IMR-90 (cell line): ENCODE measurements around the gene SLC2A8. TPM values are rescaled to one million over a fixed set of nuclear protein-coding genes. Genes with fewer than 3 reads are reported as not detected.

Source experiments
- ATAC-seq: fragments of 200-7000 bp; cut with Tn5 transposase; 2 replicates; pipeline ENCODE4 v1.9.1; 2020; ENCODE audit warnings: low read depth, mild to moderate bottlenecking, moderate library complexity
- BruUV-seq: library from RNA; stranded (reverse); fragments of 400-500 nt; replicated peaks from 2 replicates; lab custom pipeline; 2021; lab: Mats Ljungman, UMichigan
- CTCF ChIA-PET: fragments of 300-600 bp; formaldehyde crosslinking; extraction: SDS; loops from one replicate; lab custom pipeline; 2021; ENCODE audit warnings: antibody characterized with exemption; lab: Yijun Ruan, JAX
- POLR2A ChIA-PET: fragments of 300-600 bp; sonication (Branson Sonifier 250); formaldehyde crosslinking; loops from one replicate; lab custom pipeline; 2022; ENCODE audit warnings: antibody characterized with exemption; ENCODE audit not compliant: unreplicated experiment; lab: Charles Lee
- DNase-seq: peaks from one replicate; pipeline ENCODE4 v3.0.0; 2013
- H2AFZ ChIP-seq: replicated peaks from 2 replicates; pipeline ENCODE3; 2013; ENCODE audit warnings: low read length, mild to moderate bottlenecking; ENCODE audit not compliant: poor library complexity
- H2AK5ac ChIP-seq: 2 replicates; pipeline ENCODE4 v1.6.1; 2013; ENCODE audit warnings: low read depth, low read length, inconsistent platforms
- H2AK9ac ChIP-seq: replicated peaks from 2 replicates; pipeline ENCODE3; 2013; ENCODE audit warnings: mild to moderate bottlenecking, low read depth, low read length, moderate library complexity; ENCODE audit not compliant: poor library complexity
- H2BK120ac ChIP-seq: 2 replicates; pipeline ENCODE4 v1.6.1; 2013; ENCODE audit warnings: low read depth, low read length, inconsistent platforms
- H2BK15ac ChIP-seq: 3 replicates; pipeline ENCODE4 v1.6.1; 2013; ENCODE audit warnings: low read depth, low read length, inconsistent platforms
- H2BK20ac ChIP-seq: 2 replicates; pipeline ENCODE4 v1.6.1; 2013; ENCODE audit warnings: low read depth, mild to moderate bottlenecking, inconsistent platforms, low read length, moderate library complexity
- H2BK5ac ChIP-seq: 2 replicates; pipeline ENCODE4 v1.6.1; 2013; ENCODE audit warnings: mild to moderate bottlenecking, low read depth, low read length, inconsistent platforms; ENCODE audit not compliant: poor library complexity, severe bottlenecking
- H3K14ac ChIP-seq: replicated peaks from 2 replicates; pipeline ENCODE4 v1.6.1; 2013; ENCODE audit warnings: low read depth, low read length, inconsistent platforms
- H3K18ac ChIP-seq: 2 replicates; pipeline ENCODE4 v1.6.1; 2013; ENCODE audit warnings: low read depth, low read length, control low read depth
- H3K23ac ChIP-seq: 2 replicates; pipeline ENCODE4 v1.6.1; 2013; ENCODE audit warnings: low read depth, low read length, inconsistent platforms
- H3K27ac ChIP-seq: 2 replicates; pipeline ENCODE4 v1.5.1; 2013; ENCODE audit warnings: mild to moderate bottlenecking, control low read depth, low read length; ENCODE audit not compliant: insufficient read depth
- H3K27me3 ChIP-seq: 2 replicates; pipeline ENCODE4 v1.6.1; 2013; ENCODE audit warnings: low read length; ENCODE audit not compliant: control insufficient read depth, insufficient read depth
- H3K36me3 ChIP-seq: 2 replicates; pipeline ENCODE4 v1.6.1; 2013; ENCODE audit warnings: low read length, mixed read lengths; ENCODE audit not compliant: control insufficient read depth, insufficient read depth
- H3K4ac ChIP-seq: 2 replicates; pipeline ENCODE4 v1.6.1; 2013; ENCODE audit warnings: low read depth, low read length, inconsistent platforms
- H3K4me1 ChIP-seq: 2 replicates; pipeline ENCODE4 v1.6.1; 2013; ENCODE audit warnings: low read length, mixed read lengths; ENCODE audit not compliant: control insufficient read depth, insufficient read depth
- H3K4me2 ChIP-seq: 2 replicates; pipeline ENCODE4 v1.6.1; 2013; ENCODE audit warnings: low read depth, mild to moderate bottlenecking, control low read depth, low read length, moderate library complexity
- H3K4me3 ChIP-seq: 2 replicates; pipeline ENCODE4 v1.5.1; 2013; ENCODE audit warnings: low read depth, mild to moderate bottlenecking, control low read depth, low read length, moderate library complexity; ENCODE audit not compliant: insufficient read depth
- H3K56ac ChIP-seq: 2 replicates; pipeline ENCODE4 v1.6.1; 2013; ENCODE audit warnings: low read length, inconsistent platforms; ENCODE audit not compliant: insufficient read depth; ENCODE audit errors: extremely low read depth
- H3K79me1 ChIP-seq, 2 experiments: 2 replicates each; pipeline ENCODE4 v1.6.1; 2013; ENCODE audit warnings: low read length in 2 of 2, inconsistent platforms in 1 of 2, low read depth in 1 of 2
- H3K9ac ChIP-seq: 2 replicates; pipeline ENCODE4 v1.6.1; 2013; ENCODE audit warnings: low read depth, low read length, control low read depth
- H3K9me1 ChIP-seq: 2 replicates; pipeline ENCODE4 v1.6.1; 2013; ENCODE audit warnings: low read length, inconsistent platforms; ENCODE audit not compliant: insufficient read depth
- H3K9me3 ChIP-seq: 2 replicates; pipeline ENCODE4 v1.6.1; 2013; ENCODE audit warnings: low read length; ENCODE audit not compliant: control insufficient read depth, insufficient read depth
- H4K20me1 ChIP-seq: 2 replicates; pipeline ENCODE4 v1.6.1; 2013; ENCODE audit warnings: low read length, inconsistent platforms; ENCODE audit not compliant: insufficient read depth
- H4K5ac ChIP-seq: 2 replicates; pipeline ENCODE4 v1.6.1; 2013; ENCODE audit warnings: mild to moderate bottlenecking, low read depth, low read length, control low read depth
- H4K8ac ChIP-seq, 2 experiments: 2 replicates each; pipeline ENCODE4 v1.6.1; 2013; ENCODE audit warnings: low read depth in 2 of 2, low read length in 2 of 2, control low read depth in 1 of 2, inconsistent platforms in 1 of 2
- H4K91ac ChIP-seq: 2 replicates; pipeline ENCODE4 v1.6.1; 2013; ENCODE audit warnings: low read depth, low read length, inconsistent platforms; ENCODE audit not compliant: insufficient read depth
- BHLHE40 ChIP-seq: fragments of 150-350 bp; IDR thresholded peaks from 2 replicates; pipeline ENCODE4 v1.6.1; 2016; ENCODE audit warnings: mild to moderate bottlenecking, low read depth, low read length
- CTCF ChIP-seq: conservative IDR thresholded peaks from 2 replicates; pipeline ENCODE4 v1.5.1; 2012; ENCODE audit warnings: mild to moderate bottlenecking, low read depth, low read length, improper control_type of control experiment
- FOS ChIP-seq: fragments of 150-350 bp; IDR thresholded peaks from 2 replicates; pipeline ENCODE4 v1.6.1; 2016; ENCODE audit warnings: low read depth, low read length
- MAFK ChIP-seq: IDR thresholded peaks from 2 replicates; pipeline ENCODE4 v1.6.1; 2012; ENCODE audit warnings: low read depth, low read length, improper control_type of control experiment
- SMC3 ChIP-seq: fragments of 150-350 bp; IDR thresholded peaks from 2 replicates; pipeline ENCODE4 v1.6.1; 2016; ENCODE audit warnings: low read depth, mild to moderate bottlenecking, antibody characterized with exemption, low read length, moderate library complexity
- USF2 ChIP-seq: fragments of 150-350 bp; IDR thresholded peaks from 2 replicates; pipeline ENCODE4 v1.6.1; 2017; ENCODE audit warnings: mild to moderate bottlenecking, antibody characterized with exemption, low read length, low read depth
- WGBS, 2 experiments: methylation state at CpG; one replicate each; pipeline versions ENCODE4 v1.1.5 to v1.1.7; 2013; ENCODE audit warnings: missing lambda C conversion rate in 2 of 2; ENCODE audit not compliant: insufficient read length in 1 of 2; ENCODE audit errors: extremely low coverage in 2 of 2; 5-methylcytosine and 5-hydroxymethylcytosine counted together
- dilution Hi-C: fragments of 300-500 bp; cut with HindIII; formaldehyde crosslinking; loops from one replicate; pipeline ENCODE4 v1.14.3; 2018; ENCODE audit warnings: low sequenced_read_pairs; ENCODE audit not compliant: unreplicated experiment
- in situ Hi-C: fragments of 300-500 bp; cut with MboI; formaldehyde crosslinking; loops from 3 replicates; pipeline ENCODE4 v1.14.3; 2019; ENCODE audit warnings: low sequenced_read_pairs, inconsistent platforms, mixed read lengths
- intact Hi-C: fragments of 100-400 bp; cut with micrococcal nuclease; formaldehyde crosslinking; loops from 2 replicates; pipeline ENCODE4 v1.10.0; 2022
- polyA plus RNA-seq, 3 experiments: library from polyadenylated mRNA; depleted of rRNA; stranded (reverse); fragments of >200 nt; gene quantifications; 2 replicates each; pipeline ENCODE4 v1.2.3, GENCODE V29; 2012; ENCODE audit warnings: low replicate concordance in 1 of 3
- total RNA-seq: library from RNA; depleted of rRNA; stranded (reverse); fragments of >200 nt; gene quantifications from 2 replicates; pipeline ENCODE4 v1.2.3, GENCODE V29; 2012

Gene SLC2A8
- total and polyA plus RNA-seq, 2 of the 4 experiments (the other 2 are of a cell fraction) = 9.0 to 12.0 TPM

DNA sequence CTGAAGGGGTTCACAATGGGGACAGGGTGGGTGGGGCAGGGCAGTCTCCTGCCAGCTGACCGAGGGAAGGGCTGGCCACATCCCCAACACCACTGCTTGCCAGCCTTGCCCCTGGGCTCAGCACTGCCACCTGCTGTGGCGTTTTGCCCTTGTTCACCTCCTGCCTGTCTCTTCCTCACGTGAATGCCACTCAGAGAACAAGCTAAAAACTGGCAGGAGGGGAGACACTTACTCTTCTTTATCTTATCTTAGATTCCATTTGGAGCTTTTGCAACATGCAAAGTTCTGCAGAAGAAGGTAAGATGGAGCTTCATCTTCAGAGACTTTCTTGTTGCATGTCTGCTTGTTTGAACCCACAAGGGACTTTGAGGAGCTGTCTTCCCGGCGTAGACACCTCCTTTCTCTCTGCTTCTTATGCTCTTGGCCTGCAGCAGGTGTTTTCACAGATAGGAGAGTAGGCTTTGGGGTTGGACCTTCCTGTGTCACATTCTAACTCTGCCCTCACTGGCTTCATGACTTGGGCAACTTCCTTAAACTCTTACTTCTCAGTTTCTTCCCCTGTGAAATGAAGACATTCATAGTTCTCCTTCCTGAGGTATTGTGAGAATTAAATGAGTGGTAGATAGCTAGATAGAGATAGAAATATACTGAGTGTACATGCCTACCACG, 58.5 kb downstream of the SLC2A8 start:
- Histone ChIP-seq H2AK5ac (no peak overlapping the region), H4K91ac (no peak overlapping the region), H2AK9ac (peak overlapping the region; percentile 70), H3K79me1 (peaks cover 21 to 27% of the 10 kb centered on the region in 2 experiments), H3K18ac (no peak overlapping the region), H3K9ac (no peak overlapping the region), H3K23ac (no peak overlapping the region), H2AFZ (no peak overlapping the region), H3K14ac (no peak overlapping the region), H2BK5ac (no peak overlapping the region), H3K9me1 (peaks cover 11% of the 10 kb centered on the region), H3K36me3 (peaks cover 27% of the 10 kb centered on the region), H4K20me1 (peaks cover 8% of the 10 kb centered on the region), H3K4me1 (peaks cover 5% of the 10 kb centered on the region), H2BK120ac (no peak overlapping the region), H3K9me3 (no peaks in the 10 kb centered on the region), H3K4me2 (no peak overlapping the region), H3K4ac (no peak overlapping the region), H2BK15ac (no peak overlapping the region), H3K56ac (no peak overlapping the region), H4K5ac (no peak overlapping the region), H4K8ac (no peak overlapping the region), H3K4me3 (no peak overlapping the region), H3K27ac (no peak overlapping the region), H3K27me3 (no peaks in the 10 kb centered on the region), H2BK20ac (no peak overlapping the region)
- BruUV-seq = no TSS peak
- intact Hi-C loops = no loop called here
- CTCF ChIA-PET = no interaction called here
- no peak for ATAC-seq
- WGBS, 2 experiments = no CpG with 5 or more reads among the region's 6 CpGs
- DNase-seq = no peak
- TF ChIP-seq CTCF = peak; percentile 18; the same call in 1 of the 2 replicates
- TF ChIP-seq FOS = no peak
- no peak for TF ChIP-seq MAFK
- no peak for TF ChIP-seq USF2
- no peak for TF ChIP-seq BHLHE40
- 0 out of 2 replicates have a peak, but pooled peaks have one; percentile 12 for TF ChIP-seq SMC3
- in situ Hi-C loops = no loop called here
- POLR2A ChIA-PET = interaction anchor here (0.8 kb wide), 1 partner anchor 11 kb away, joined by 3 read pairs; no protein-coding TSS in a partner anchor
- dilution Hi-C loops = no loop called here
